Esophagus muscularis mucosa (tissue), 3 donors: Measurements from ENCODE around the gene ENDOG.

ENCODE experiments used
- CTCF ChIP-seq, 3 experiments: fragments of 200-600 bp in 2 of 3; fragments of 450-650 bp in 1 of 3; sonication (generic) in 2 of 3; IDR thresholded peaks; one replicate each; pipeline ENCODE4 v1.5.1; 2017 to 2019; ENCODE audit warnings: antibody characterized with exemption in 3 of 3, mild to moderate bottlenecking in 2 of 3, moderate library complexity in 1 of 3
- POLR2AphosphoS5 ChIP-seq, 2 donors: sonication (generic); formaldehyde crosslinking; IDR thresholded peaks; one replicate each; pipeline ENCODE4 v1.6.1; 2017; ENCODE audit warnings: antibody characterized with exemption in 2 of 2

- no peak for TF ChIP-seq POLR2AphosphoS5 (IDR thresholded peaks at IDR 0.05)
- no peak for TF ChIP-seq CTCF (IDR thresholded peaks at IDR 0.05)
Measured at GRCh38 chr9:128825923-128826700, 7.8 kb downstream of the ENDOG start.
